Karpas-422 (cell line): ENCODE measurements around the gene CFAP57. TPM values are rescaled to one million over a fixed set of nuclear protein-coding genes. Genes with fewer than 3 reads are reported as not detected.

Experiments used
- DNase-seq: peaks from one replicate; pipeline ENCODE4 v3.0.0-alpha.2; 2015
- H2AFZ ChIP-seq: fragments of 200-600 bp; sonication (generic); 2 replicates; pipeline ENCODE4 v1.6.1; 2014; ENCODE audit warnings: antibody characterized with exemption, low read length, mixed read lengths
- H3K27ac ChIP-seq: fragments of 200-600 bp; sonication (generic); 2 replicates; pipeline ENCODE4 v1.5.1; 2014; ENCODE audit warnings: mild to moderate bottlenecking, low read length, moderate library complexity
- H3K27me3 ChIP-seq: fragments of 200-600 bp; sonication (generic); 2 replicates; pipeline ENCODE4 v1.6.1; 2014; ENCODE audit warnings: low read length, mixed read lengths
- H3K36me3 ChIP-seq: fragments of 200-600 bp; sonication (generic); 2 replicates; pipeline ENCODE4 v1.6.1; 2014; ENCODE audit warnings: low read length, mixed read lengths; ENCODE audit not compliant: insufficient read depth
- H3K4me1 ChIP-seq: fragments of 200-600 bp; sonication (generic); 2 replicates; pipeline ENCODE4 v1.6.1; 2014; ENCODE audit warnings: mild to moderate bottlenecking, low read length, mixed read lengths
- H3K4me2 ChIP-seq: fragments of 200-600 bp; sonication (generic); 2 replicates; pipeline ENCODE4 v1.6.1; 2014; ENCODE audit warnings: low read length, low read depth, mild to moderate bottlenecking; ENCODE audit not compliant: poor library complexity, severe bottlenecking
- H3K4me3 ChIP-seq: fragments of 200-600 bp; sonication (generic); 2 replicates; pipeline ENCODE4 v1.5.1; 2014; ENCODE audit warnings: mild to moderate bottlenecking, antibody characterized with exemption, low read length, mixed read lengths
- H3K79me2 ChIP-seq: fragments of 200-600 bp; sonication (generic); 2 replicates; pipeline ENCODE4 v1.6.1; 2014; ENCODE audit warnings: mild to moderate bottlenecking, low read length, mixed read lengths
- H3K9ac ChIP-seq: fragments of 200-600 bp; sonication (generic); 2 replicates; pipeline ENCODE4 v1.6.0; 2014; ENCODE audit warnings: low read length
- H3K9me2 ChIP-seq: fragments of 200-600 bp; sonication (generic), shearing (Covaris generic); replicated peaks from 2 replicates; pipeline ENCODE4 v1.6.0; 2014; ENCODE audit warnings: mild to moderate bottlenecking, low read length, moderate library complexity; ENCODE audit not compliant: insufficient read depth
- H3K9me3 ChIP-seq: fragments of 300-700, 200-600 bp; sonication (generic); 2 replicates; pipeline ENCODE4 v1.6.1; 2014; ENCODE audit warnings: low read length, mixed read lengths
- H4K20me1 ChIP-seq: fragments of 200-600 bp; sonication (generic); 2 replicates; pipeline ENCODE4 v1.6.1; 2014; ENCODE audit warnings: mild to moderate bottlenecking, antibody characterized with exemption, low read length, low read depth; ENCODE audit not compliant: insufficient read depth
- total RNA-seq: library from RNA; depleted of rRNA; stranded (reverse); fragments of >200 nt; shearing (Covaris generic); gene quantifications from 2 replicates; pipeline ENCODE4 v1.2.3, GENCODE V29; 2014; ENCODE audit warnings: low replicate concordance

Gene CFAP57
- total RNA-seq, 1 experiment from 2014 or later: not detected

DNA sequence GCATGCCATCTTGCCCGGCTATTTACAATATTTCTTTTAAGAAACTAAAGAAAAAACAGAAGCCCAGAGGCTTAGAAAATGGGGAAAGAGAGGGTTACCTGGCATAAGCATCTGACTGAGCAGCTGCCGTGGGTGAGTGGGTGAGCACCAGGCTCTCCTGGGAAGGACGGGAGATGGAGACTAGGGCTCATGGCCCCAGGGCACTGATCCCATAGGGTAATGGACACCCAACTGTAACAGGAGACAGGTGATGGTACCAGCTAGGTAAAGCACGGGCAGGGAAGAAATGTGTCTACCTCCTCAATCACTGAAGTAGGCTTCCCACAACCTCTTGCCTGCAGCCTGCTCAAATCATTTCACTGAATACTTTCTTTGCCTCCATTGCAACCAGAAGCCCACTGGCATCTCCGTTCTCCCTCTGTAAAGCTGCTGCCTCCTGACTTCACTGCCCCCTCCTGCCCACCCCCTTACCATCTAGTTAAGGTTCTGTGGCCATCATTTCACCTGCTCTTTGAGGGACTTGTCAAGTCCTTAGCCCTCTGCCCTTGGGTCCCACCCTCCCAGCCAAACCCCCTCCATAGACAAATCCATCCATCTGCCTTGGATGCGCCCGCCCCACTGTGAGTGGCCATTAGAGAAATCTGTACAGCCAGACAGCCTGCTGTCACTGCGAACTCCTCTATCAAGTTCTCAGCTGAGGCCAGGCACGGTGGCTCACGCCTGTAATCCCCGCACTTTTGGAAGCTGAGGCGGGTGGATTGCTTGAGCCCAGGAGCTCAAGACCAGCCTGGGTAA is 103.9 kb downstream of the CFAP57 start:
- no peaks in the 10 kb centered on the region for H3K4me1 ChIP-seq
- H3K9me3 ChIP-seq: no peaks in the 10 kb centered on the region
- no peak overlapping the region for H3K9ac ChIP-seq
- H2AFZ ChIP-seq: no peak overlapping the region; the same call in 1 of the 2 replicates
- H3K79me2 ChIP-seq: no peaks in the 10 kb centered on the region
- no peaks in the 10 kb centered on the region for H4K20me1 ChIP-seq
- no peaks in the 10 kb centered on the region for H3K27me3 ChIP-seq
- no peak for DNase-seq
- H3K4me3 ChIP-seq: no peak overlapping the region
- H3K27ac ChIP-seq: no peak overlapping the region
- H3K36me3 ChIP-seq: no peaks in the 10 kb centered on the region
- no peaks in the 10 kb centered on the region for H3K9me2 ChIP-seq
- H3K4me2 ChIP-seq: no peak overlapping the region

DNA sequence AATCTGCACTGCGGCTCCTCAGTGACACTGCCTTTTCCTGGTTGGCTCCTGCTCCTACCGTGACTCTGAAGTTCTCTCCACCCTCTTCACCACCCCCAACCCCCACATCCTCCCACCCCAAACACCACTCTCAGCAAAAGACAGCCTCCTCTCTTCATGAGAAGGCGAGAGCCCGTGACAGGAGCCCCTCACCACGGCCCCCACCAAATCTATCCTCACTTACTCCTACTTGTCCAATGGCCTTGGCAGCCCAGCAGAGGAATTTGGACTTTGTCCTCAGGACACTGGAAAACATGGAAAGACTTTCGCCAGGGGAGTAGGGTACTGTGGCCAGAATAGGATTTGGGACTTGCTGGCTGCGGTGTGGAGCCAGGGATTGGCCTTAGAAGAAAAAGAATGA is 104.5 kb downstream of the CFAP57 start:
- no peak for DNase-seq
- no peaks in the 10 kb centered on the region for H3K27me3 ChIP-seq
- H3K79me2 ChIP-seq: no peaks in the 10 kb centered on the region
- no peak overlapping the region for H3K4me2 ChIP-seq
- no peaks in the 10 kb centered on the region for H3K9me3 ChIP-seq
- no peaks in the 10 kb centered on the region for H4K20me1 ChIP-seq
- no peak overlapping the region for H2AFZ ChIP-seq
- H3K9ac ChIP-seq: no peak overlapping the region
- H3K4me1 ChIP-seq: no peaks in the 10 kb centered on the region
- no peaks in the 10 kb centered on the region for H3K9me2 ChIP-seq
- H3K36me3 ChIP-seq: no peaks in the 10 kb centered on the region
- no peak overlapping the region for H3K27ac ChIP-seq
- no peak overlapping the region for H3K4me3 ChIP-seq

DNA sequence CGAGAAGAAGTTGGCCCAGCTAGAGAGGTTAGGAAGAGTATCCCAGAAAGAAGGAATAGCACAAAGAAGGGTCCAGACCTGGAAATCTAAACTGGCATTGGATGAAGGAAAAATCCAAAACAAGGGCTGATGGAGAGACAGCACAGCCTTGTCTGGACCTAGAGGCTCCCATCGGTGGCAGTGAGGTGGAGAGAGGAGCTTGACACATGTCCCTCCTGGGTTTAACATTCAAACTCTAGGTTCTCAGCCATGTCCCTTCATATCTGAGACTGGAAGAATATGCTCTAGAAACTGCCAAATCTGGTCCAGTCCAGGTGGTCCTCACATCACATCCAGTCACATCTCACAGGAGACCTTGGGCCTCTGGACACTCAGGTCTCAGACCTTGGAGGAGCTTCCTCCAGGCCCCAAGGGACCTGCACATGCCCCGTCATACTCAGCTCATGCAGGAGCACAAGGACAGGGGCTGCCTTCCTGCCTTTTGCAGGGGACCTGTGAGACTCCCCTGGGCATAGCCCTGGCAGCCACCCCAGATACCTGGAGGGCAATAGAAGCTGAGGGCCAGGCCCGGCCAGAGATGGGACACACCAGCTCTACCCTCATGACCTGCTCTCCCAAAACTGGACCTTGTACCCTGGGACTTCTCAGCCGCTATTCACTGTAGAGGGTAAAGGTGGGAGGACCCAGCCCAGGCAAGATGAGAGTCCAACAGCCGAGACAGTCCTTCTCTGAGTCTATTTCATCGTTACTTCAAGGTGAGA is 105.2 kb downstream of the CFAP57 start:
- Histone ChIP-seq H3K36me3 (no peaks in the 10 kb centered on the region), H3K27me3 (no peaks in the 10 kb centered on the region), H3K27ac (no peak overlapping the region), H3K4me2 (no peak overlapping the region), H3K9ac (no peak overlapping the region), H4K20me1 (no peaks in the 10 kb centered on the region), H3K4me3 (no peak overlapping the region), H3K4me1 (no peaks in the 10 kb centered on the region), H2AFZ (no peak overlapping the region), H3K79me2 (no peaks in the 10 kb centered on the region), H3K9me3 (no peaks in the 10 kb centered on the region), H3K9me2 (no peaks in the 10 kb centered on the region)
- DNase-seq: no peak

DNA sequence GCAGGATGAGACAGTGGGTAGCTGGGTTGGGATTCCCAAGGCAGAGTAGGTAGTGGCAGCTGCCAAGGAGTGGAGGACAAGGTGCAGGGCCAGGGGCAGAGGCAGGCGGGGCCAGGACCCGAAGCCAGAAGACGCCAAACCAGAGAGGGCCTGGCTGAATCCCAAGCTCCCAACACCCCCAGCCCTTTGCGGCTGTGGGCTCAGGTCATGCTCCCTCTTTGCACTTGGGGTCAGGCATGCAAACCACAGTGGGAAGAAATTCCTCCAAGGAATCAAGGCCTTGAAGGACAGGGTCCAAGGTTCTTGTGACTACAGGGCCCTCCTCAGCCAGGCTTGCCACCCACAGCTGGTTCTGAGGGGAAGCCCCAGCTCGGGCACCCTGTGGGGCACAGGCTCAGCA is 107.0 kb downstream of the CFAP57 start:
- H3K4me3 ChIP-seq: no peak overlapping the region
- H3K9ac ChIP-seq: no peak overlapping the region
- no peaks in the 10 kb centered on the region for H3K9me2 ChIP-seq
- H3K4me1 ChIP-seq: no peaks in the 10 kb centered on the region
- no peak overlapping the region for H2AFZ ChIP-seq
- no peaks in the 10 kb centered on the region for H4K20me1 ChIP-seq
- H3K4me2 ChIP-seq: no peak overlapping the region
- no peaks in the 10 kb centered on the region for H3K27me3 ChIP-seq
- H3K27ac ChIP-seq: no peak overlapping the region
- no peaks in the 10 kb centered on the region for H3K9me3 ChIP-seq
- no peaks in the 10 kb centered on the region for H3K36me3 ChIP-seq
- no peak for DNase-seq
- H3K79me2 ChIP-seq: no peaks in the 10 kb centered on the region

DNA sequence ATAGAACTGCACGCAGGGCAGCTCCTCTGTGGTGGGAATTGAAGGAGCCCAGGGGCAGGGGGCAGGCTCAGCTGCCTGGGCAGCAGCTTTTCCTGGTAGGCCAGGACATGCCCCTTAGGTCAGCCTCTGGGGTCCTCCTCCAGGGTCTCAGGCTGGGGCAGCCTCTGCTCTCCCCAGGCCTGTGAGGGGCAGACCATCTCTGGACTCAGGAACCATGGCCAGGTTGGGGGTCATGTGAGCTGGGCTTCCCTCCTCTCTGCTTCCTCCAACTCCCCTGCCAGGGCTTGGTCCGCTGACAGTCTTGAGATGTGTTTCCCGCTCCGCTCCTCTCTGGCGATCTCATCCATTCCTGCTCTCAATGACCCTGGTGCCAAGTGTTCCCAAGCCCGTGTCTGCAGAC is 107.5 kb downstream of the CFAP57 start:
- no peak for DNase-seq

DNA sequence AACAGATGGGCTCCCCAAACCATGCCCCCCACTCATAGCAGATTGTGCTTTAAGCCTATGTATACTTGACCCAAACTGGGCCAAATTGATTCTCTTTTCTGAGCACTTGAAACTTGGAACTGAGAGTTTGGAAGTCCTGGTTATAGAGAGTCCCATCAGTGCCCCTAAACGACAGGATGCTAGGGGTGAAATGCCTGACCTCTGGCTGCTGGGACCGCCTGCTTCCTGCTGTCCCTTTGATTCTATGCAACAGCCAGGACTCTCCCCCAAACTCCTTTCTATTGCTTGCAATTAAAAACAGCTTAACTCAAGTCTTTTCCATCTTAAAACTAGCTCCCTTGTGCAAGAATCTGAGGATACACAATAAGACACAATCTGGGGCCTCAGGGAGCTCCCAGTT is 108.6 kb downstream of the CFAP57 start:
- Histone ChIP-seq H4K20me1 (no peaks in the 10 kb centered on the region), H3K4me3 (no peak overlapping the region), H3K9me2 (no peaks in the 10 kb centered on the region), H3K9ac (no peak overlapping the region), H3K79me2 (no peaks in the 10 kb centered on the region), H3K27me3 (no peaks in the 10 kb centered on the region), H2AFZ (no peak overlapping the region), H3K27ac (no peak overlapping the region), H3K36me3 (no peaks in the 10 kb centered on the region), H3K9me3 (no peaks in the 10 kb centered on the region), H3K4me1 (no peaks in the 10 kb centered on the region), H3K4me2 (no peak overlapping the region)
- no peak for DNase-seq

More for the DNA sequence above, 107.5 kb downstream of the CFAP57 start:
- Histone ChIP-seq H3K9me3 (no peaks in the 10 kb centered on the region), H3K4me1 (no peaks in the 10 kb centered on the region), H4K20me1 (no peaks in the 10 kb centered on the region), H3K27ac (no peak overlapping the region), H3K4me2 (no peak overlapping the region), H3K9me2 (no peaks in the 10 kb centered on the region), H3K9ac (no peak overlapping the region), H3K36me3 (no peaks in the 10 kb centered on the region), H3K4me3 (no peak overlapping the region), H2AFZ (no peak overlapping the region), H3K27me3 (no peaks in the 10 kb centered on the region), H3K79me2 (no peaks in the 10 kb centered on the region)

DNA sequence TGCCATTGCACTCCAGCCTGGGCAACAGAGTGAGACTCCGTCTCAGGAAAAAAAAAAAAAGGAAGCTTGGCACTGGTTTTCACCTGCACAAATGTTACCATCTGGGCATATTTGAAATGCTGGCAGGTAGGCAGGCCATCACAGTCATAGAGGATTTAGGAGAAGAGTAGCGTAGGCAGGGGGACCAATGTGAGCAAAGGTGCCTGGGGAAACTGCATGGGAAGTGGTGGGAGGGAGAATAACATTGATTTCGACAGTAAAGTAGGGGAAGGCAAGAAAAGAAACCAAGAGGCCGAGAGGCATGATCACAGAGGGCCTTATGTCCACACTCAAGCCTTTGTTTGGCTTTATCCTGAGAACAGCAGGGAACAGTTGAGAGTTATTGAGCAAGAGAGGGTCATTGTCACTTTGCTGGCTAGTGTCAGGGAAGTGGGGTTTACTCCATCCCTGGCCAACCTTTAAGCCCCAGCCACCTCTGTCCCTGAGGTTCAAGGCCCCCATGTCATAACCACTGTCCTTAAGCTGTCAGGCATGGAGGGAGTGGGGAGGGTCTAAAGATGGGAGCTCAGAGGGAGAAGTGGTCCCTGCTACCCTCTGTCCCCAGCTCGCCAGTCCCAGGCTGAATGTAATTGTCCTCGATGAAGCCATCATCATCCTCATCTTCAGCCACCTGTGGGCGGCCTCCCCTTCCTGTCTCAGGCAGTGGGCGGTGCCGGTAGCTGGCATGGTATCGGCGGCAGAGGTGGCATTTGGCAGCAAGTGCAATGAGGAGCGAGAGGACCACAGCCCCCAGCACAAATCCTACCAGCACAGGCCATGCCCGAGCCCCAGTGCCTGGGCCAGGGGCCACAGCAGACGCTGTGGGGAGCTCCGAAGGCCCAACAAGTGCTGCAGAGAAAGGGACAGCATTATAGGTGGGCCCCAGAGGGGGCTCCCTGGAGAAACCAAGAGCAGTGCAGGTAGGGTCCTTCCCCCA is 110.4 kb downstream of the CFAP57 start:
- no peaks in the 10 kb centered on the region for H3K4me1 ChIP-seq
- H3K9me2 ChIP-seq: no peaks in the 10 kb centered on the region
- H3K79me2 ChIP-seq: no peaks in the 10 kb centered on the region
- H4K20me1 ChIP-seq: no peaks in the 10 kb centered on the region
- no peak for DNase-seq
- no peak overlapping the region for H3K9ac ChIP-seq
- no peaks in the 10 kb centered on the region for H3K9me3 ChIP-seq
- no peaks in the 10 kb centered on the region for H3K36me3 ChIP-seq
- no peak overlapping the region for H2AFZ ChIP-seq
- H3K4me3 ChIP-seq: no peak overlapping the region
- H3K27ac ChIP-seq: no peak overlapping the region
- no peak overlapping the region for H3K4me2 ChIP-seq
- no peaks in the 10 kb centered on the region for H3K27me3 ChIP-seq

DNA sequence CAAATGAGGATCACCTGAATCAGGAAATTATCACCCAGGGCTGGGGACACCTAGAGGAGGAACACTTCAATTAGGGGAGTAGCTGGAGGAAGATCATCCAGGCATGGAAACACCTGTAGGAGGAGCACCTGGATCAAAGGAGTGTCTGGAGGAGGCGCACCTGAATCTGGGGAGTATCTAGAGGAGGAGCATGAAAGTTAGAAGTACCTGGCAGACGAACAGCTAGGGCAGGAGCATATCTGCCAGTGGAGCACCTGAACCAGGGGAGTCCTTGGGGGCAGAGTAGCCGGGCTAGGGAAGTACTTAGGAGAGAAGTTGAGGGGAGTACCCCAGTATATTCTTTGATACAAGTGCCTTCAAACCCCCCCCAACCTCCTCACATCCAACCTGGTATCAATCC is 111.9 kb downstream of the CFAP57 start:
- no peak overlapping the region for H3K4me3 ChIP-seq

More for the DNA sequence above, 111.9 kb downstream of the CFAP57 start:
- Histone ChIP-seq H3K9me3 (no peaks in the 10 kb centered on the region), H3K9ac (no peak overlapping the region), H2AFZ (no peak overlapping the region), H3K27ac (no peak overlapping the region), H4K20me1 (no peaks in the 10 kb centered on the region), H3K79me2 (no peaks in the 10 kb centered on the region), H3K9me2 (no peaks in the 10 kb centered on the region), H3K4me2 (no peak overlapping the region), H3K4me1 (no peaks in the 10 kb centered on the region), H3K36me3 (no peaks in the 10 kb centered on the region), H3K27me3 (no peaks in the 10 kb centered on the region)
- no peak for DNase-seq
